Measurements from ENCODE around the gene APLNR. TPM values are rescaled to one million over a fixed set of nuclear protein-coding genes. Genes with fewer than 3 reads are reported as not detected.

APLNR gene
- total RNA-seq, 6 experiments from 2014 or later: not detected

- Mint-ChIP-seq H3K27ac (no peak overlapping the region), H3K9me3 (peaks cover 14% of the 10 kb centered on the region), H3K4me1 (ENCODE audit: low read depth) (peaks cover 48% of the 10 kb centered on the region), H3K36me3 (ENCODE audit: low read depth) (peaks cover 13% of the 10 kb centered on the region; the same call in 1 of the 2 replicates), H3K4me3 (no peak overlapping the region), H3K27me3 (ENCODE audit: insufficient read depth) (peaks cover 2% of the 10 kb centered on the region)
- TF ChIP-seq CTCF (IDR thresholded peaks at IDR 0.05): no peak
- no peak for DNase-seq
Observed at GRCh38 chr11:57273448-57274058, 36.5 kb upstream of the APLNR start.

GRCh38 chr11:57269571-57270021, 32.5 kb upstream of the APLNR start:
- H3K4me3 Mint-ChIP-seq: no peak overlapping the region
- no peak overlapping the region for H3K27ac Mint-ChIP-seq
- peaks cover 15% of the 10 kb centered on the region for H3K4me1 Mint-ChIP-seq (ENCODE audit: low read depth)
- H3K9me3 Mint-ChIP-seq: peaks cover 14% of the 10 kb centered on the region
- TF ChIP-seq CTCF (IDR thresholded peaks at IDR 0.05): no peak
- H3K27me3 Mint-ChIP-seq (ENCODE audit: insufficient read depth): peaks cover 2% of the 10 kb centered on the region
- H3K36me3 Mint-ChIP-seq (ENCODE audit: low read depth): peaks cover 13% of the 10 kb centered on the region; the same call in 1 of the 2 replicates
- peak; percentile 23 for DNase-seq

- TF ChIP-seq CTCF (IDR thresholded peaks at IDR 0.05): no peak
- Mint-ChIP-seq H3K27me3 (ENCODE audit: insufficient read depth) (peaks cover 7% of the 10 kb centered on the region), H3K4me1 (ENCODE audit: low read depth) (peaks cover 27% of the 10 kb centered on the region), H3K4me3 (no peak overlapping the region), H3K9me3 (no peaks in the 10 kb centered on the region), H3K27ac (no peak overlapping the region), H3K36me3 (ENCODE audit: low read depth) (no peaks in the 10 kb centered on the region)
- DNase-seq: no peak
Observed at GRCh38 chr11:57266157-57266556, 29.1 kb upstream of the APLNR start.

DNA sequence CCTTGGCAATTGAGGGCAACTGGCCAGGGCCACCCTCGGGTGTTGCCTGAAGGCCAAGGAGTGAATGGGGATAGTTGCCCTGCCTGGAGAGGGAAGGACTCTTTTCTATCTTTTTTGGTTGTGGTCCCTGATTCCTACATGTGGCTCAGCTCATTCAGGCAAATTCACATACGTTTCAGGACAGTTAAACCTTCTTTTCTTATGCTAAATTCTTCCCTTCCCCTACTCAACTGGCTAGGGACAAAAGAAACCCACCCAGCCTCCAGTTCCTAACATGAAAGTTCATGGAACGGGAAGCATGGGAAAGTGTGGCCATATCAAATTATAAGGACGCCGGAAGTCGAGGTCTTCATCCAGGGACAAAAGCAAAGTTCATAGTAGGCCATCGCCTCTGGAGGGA, 26.3 kb upstream of the APLNR start:
- Mint-ChIP-seq H3K36me3 (ENCODE audit: low read depth) (no peaks in the 10 kb centered on the region), H3K4me1 (ENCODE audit: low read depth) (peaks cover 21% of the 10 kb centered on the region), H3K4me3 (no peak overlapping the region), H3K27me3 (ENCODE audit: insufficient read depth) (peaks cover 10% of the 10 kb centered on the region), H3K9me3 (no peaks in the 10 kb centered on the region), H3K27ac (no peak overlapping the region)
- no peak for TF ChIP-seq CTCF (IDR thresholded peaks at IDR 0.05)
- no peak for DNase-seq

GRCh38 chr11:57262157-57262556, 25.1 kb upstream of the APLNR start:
- peaks cover 32% of the 10 kb centered on the region for H3K4me1 Mint-ChIP-seq (ENCODE audit: low read depth)
- no peak for TF ChIP-seq CTCF (IDR thresholded peaks at IDR 0.05)
- no peaks in the 10 kb centered on the region for H3K36me3 Mint-ChIP-seq (ENCODE audit: low read depth)
- no peaks in the 10 kb centered on the region for H3K9me3 Mint-ChIP-seq
- no peak for DNase-seq
- peaks cover 10% of the 10 kb centered on the region for H3K27me3 Mint-ChIP-seq (ENCODE audit: insufficient read depth)
- H3K4me3 Mint-ChIP-seq: no peak overlapping the region
- H3K27ac Mint-ChIP-seq: no peak overlapping the region

Measured in HFFc6 (cell line).